Stimulated activated CD4-positive, alpha-beta T cell treated with anti-CD3 and anti-CD28 coated beads, TNF-alpha, amount 100 ng/mL, for 4 hours (primary cell): ENCODE data around the gene MTARC1.

Source experiments
- DNase-seq, 3 experiments: peaks; one replicate each; pipeline ENCODE4 v3.0.0-alpha.2; 2020; ENCODE audit warnings: low read depth in 3 of 3

MTARC1 gene

DNA sequence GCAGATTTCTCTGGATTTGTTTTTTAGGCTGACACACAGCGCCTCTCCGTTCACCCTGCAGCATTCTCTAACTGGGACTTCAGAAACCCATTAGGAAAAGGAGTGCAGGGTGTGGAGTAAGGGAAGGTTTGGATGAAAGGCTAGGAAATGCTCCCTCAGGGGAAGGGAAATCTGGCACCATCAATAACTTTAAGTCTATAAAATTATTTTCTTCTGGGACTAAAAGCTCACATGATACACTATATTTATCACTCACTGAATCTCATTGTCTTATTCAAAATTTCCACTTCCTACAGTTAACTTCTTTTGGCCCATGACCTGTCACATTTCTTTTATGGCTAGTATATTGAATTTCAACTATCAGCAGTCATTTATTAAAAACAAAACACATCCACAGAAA is 46.7 kb downstream of the MTARC1 start:
- no peak for DNase-seq

DNA sequence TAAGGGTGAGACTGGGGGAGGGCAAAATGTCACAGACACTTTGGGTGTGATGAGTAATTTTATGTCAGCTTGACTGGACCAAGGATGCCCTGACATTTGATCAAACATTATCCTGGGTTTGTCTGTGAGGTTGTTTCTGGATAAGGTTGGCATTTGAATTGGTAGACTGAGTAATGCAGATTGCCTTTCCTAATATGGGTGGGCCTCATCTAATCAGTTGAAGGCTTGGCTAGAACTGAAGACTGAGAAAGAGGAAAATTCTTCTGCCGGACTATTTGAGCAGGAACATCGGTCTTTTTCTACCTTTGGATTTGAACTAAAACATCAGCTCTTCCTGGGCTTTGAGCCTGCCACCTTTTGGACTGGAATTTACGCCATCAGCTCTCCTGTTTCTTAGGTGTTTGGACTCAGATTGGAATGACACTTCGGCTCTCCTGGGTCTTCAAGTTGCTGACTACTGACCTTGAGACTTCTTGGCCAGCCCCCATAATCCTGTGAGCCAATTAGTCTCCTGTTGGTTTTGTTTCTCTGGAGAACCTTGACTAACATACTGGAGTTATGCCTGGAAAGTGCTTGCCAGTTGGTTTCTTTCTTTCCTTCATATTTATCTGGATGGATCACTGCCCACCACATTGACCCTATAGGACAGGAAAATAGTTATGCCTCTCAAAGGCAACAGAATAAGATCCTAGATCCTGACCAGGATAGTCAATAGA is 47.6 kb downstream of the MTARC1 start:
- no peak for DNase-seq
